Measurements from ENCODE around the gene RSRC2. TPM values are rescaled to one million over a fixed set of nuclear protein-coding genes. Genes with fewer than 3 reads are reported as not detected.

RSRC2 gene
- total RNA-seq, 1 experiment from 2014 or later = 68.7 TPM

DNA sequence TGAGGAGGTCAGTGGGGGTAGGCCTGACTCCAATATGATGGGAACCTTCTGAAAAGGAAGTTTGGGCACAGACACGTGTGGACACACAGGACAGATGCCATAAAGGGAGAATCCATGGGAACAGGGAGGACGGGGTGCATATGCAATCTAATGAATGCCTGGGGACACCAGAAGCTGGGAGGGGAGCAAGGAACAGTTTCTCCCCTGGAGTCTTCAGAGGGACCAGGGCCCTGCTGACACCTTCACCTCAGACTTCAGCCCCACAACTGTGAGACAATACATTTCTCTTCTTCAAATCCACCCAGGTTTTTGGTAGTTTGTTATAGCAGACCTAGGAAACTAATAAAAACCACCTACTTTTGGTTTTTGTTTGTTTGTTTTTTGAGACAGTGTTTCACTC, 69.1 kb downstream of the RSRC2 start:
- no peak overlapping the region for H3K27ac ChIP-seq (ENCODE audit: low read depth, low read length)
- no peak overlapping the region for H3K9ac ChIP-seq (ENCODE audit: low read length)
- TF ChIP-seq EGR1 (IDR thresholded peaks at IDR 0.05; ENCODE audit: low read depth) (no peak), RAD21 (IDR thresholded peaks at IDR 0.05; ENCODE audit: low read depth) (no peak), YY1 (IDR thresholded peaks at IDR 0.05; ENCODE audit: extremely low read depth, insufficient replicate concordance, low read depth, low read length) (no peak), CBX3 (IDR thresholded peaks at IDR 0.05; ENCODE audit: low read depth) (no peak), ZFX (IDR thresholded peaks at IDR 0.05) (no peak)
- TF ChIP-seq, protein P1, sequence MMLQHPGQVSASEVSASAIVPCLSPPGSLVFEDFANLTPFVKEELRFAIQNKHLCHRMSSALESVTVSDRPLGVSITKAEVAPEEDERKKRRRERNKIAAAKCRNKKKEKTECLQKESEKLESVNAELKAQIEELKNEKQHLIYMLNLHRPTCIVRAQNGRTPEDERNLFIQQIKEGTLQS (IDR thresholded peaks at IDR 0.05) = no peak
- TF ChIP-seq, protein P2, sequence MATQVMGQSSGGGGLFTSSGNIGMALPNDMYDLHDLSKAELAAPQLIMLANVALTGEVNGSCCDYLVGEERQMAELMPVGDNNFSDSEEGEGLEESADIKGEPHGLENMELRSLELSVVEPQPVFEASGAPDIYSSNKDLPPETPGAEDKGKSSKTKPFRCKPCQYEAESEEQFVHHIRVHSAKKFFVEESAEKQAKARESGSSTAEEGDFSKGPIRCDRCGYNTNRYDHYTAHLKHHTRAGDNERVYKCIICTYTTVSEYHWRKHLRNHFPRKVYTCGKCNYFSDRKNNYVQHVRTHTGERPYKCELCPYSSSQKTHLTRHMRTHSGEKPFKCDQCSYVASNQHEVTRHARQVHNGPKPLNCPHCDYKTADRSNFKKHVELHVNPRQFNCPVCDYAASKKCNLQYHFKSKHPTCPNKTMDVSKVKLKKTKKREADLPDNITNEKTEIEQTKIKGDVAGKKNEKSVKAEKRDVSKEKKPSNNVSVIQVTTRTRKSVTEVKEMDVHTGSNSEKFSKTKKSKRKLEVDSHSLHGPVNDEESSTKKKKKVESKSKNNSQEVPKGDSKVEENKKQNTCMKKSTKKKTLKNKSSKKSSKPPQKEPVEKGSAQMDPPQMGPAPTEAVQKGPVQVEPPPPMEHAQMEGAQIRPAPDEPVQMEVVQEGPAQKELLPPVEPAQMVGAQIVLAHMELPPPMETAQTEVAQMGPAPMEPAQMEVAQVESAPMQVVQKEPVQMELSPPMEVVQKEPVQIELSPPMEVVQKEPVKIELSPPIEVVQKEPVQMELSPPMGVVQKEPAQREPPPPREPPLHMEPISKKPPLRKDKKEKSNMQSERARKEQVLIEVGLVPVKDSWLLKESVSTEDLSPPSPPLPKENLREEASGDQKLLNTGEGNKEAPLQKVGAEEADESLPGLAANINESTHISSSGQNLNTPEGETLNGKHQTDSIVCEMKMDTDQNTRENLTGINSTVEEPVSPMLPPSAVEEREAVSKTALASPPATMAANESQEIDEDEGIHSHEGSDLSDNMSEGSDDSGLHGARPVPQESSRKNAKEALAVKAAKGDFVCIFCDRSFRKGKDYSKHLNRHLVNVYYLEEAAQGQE (IDR thresholded peaks at IDR 0.05; ENCODE audit: low read depth) = no peak
- H3K27me3 ChIP-seq (ENCODE audit: insufficient read depth, low read length) = no peaks in the 10 kb centered on the region
- no peaks in the 10 kb centered on the region for H3K9me2 ChIP-seq (ENCODE audit: insufficient read depth)
- H3K4me3 ChIP-seq (replicated peaks in 1 of 2; ENCODE audit: low read depth in 1 of 2, low read length in 2 of 2) = no peak overlapping the region
- BruUV-seq (replicated peaks) = no TSS peak
- no peaks in the 10 kb centered on the region for H3K36me3 ChIP-seq (ENCODE audit: control insufficient read depth in 1 of 2, insufficient read depth in 2 of 2, low read length in 2 of 2)
- H3K4me2 ChIP-seq (ENCODE audit: low read length) = no peak overlapping the region
- intact Hi-C loops (cut with micrococcal nuclease) = no loop called here
- H3K4me1 ChIP-seq (ENCODE audit: control insufficient read depth in 1 of 2, insufficient read depth in 2 of 2, low read length in 2 of 2) = peaks cover 0 to 9% of the 10 kb centered on the region in 2 experiments; a peak in 1 of 4 replicates
- ChIA-PET RAD21 (ENCODE audit: low non-redundant PET in 1 of 2, low total read pairs in 2 of 2, uncharacterized antibody in 2 of 2, unreplicated experiment in 2 of 2) (no interaction called here), POLR2A (no interaction called here), CTCF (interaction anchor here (1.9 kb wide), 1 partner anchor 14 kb away, joined by 6 read pairs; no protein-coding TSS in a partner anchor)
- DNase-seq (ENCODE audit: low read depth, low spot score) (no peak), ATAC-seq (no peak)
- H2AFZ ChIP-seq (ENCODE audit: low read depth, low read length, poor library complexity, severe bottlenecking) = no peak overlapping the region
- H3K79me2 ChIP-seq (ENCODE audit: insufficient read depth, low read length) = no peaks in the 10 kb centered on the region
- H4K20me1 ChIP-seq (ENCODE audit: insufficient read depth) = no peaks in the 10 kb centered on the region
- H3K9me3 ChIP-seq (ENCODE audit: control insufficient read depth in 1 of 2, insufficient read depth in 1 of 2, low read depth in 1 of 2, low read length in 2 of 2) = no peaks in the 10 kb centered on the region
